Right cardiac atrium (tissue), 5 donors: ENCODE data around the gene PCDHA3. TPM values are rescaled to one million over a fixed set of nuclear protein-coding genes. Genes with fewer than 3 reads are reported as not detected.
"Not testable (repeated sequence)": the region's sequence is repeated elsewhere in the genome, so short reads cannot be mapped to it uniquely, and the experiment has no call there.

ENCODE experiments used
- ATAC-seq, 2 donors: fragments of 200-7000 bp; cut with Tn5 transposase; one replicate each; pipeline versions ENCODE4 v1.8.0 to v1.9.1; 2020; ENCODE audit warnings: moderate library complexity in 2 of 2, mild to moderate bottlenecking in 1 of 2
- DNase-seq, 3 donors: peaks; one replicate each; pipeline ENCODE4 v3.0.0-alpha.2; 2020
- H3K27ac ChIP-seq: one replicate; pipeline ENCODE4 v1.5.1; 2013; ENCODE audit warnings: mild to moderate bottlenecking, low read length, control low read depth, moderate library complexity
- H3K27me3 ChIP-seq: one replicate; pipeline ENCODE4 v1.6.1; 2013; ENCODE audit not compliant: control insufficient read depth, insufficient read depth
- H3K4me1 ChIP-seq: one replicate; pipeline ENCODE4 v1.6.1; 2013; ENCODE audit warnings: low read length; ENCODE audit not compliant: control insufficient read depth, insufficient read depth
- H3K4me3 ChIP-seq: one replicate; pipeline ENCODE4 v1.5.1; 2013; ENCODE audit warnings: low read length, control low read depth
- H3K9me3 ChIP-seq: one replicate; pipeline ENCODE4 v1.6.1; 2013; ENCODE audit warnings: low read length; ENCODE audit not compliant: control insufficient read depth
- WGBS: extraction: QIAGEN DNeasy Blood & Tissue Kit; methylation state at CpG from one replicate; pipeline ENCODE4 v1.1.7; 2013; 5-methylcytosine and 5-hydroxymethylcytosine counted together
- intact Hi-C, 4 donors: fragments of 100-400 bp; cut with DNase I; formaldehyde crosslinking; loops; one replicate each; pipeline versions ENCODE4 v1.11.0 to v1.14.0; 2022 to 2023
- polyA plus RNA-seq: library from polyadenylated mRNA; stranded (reverse); fragments of 200-250 nt; gene quantifications from one replicate; pipeline ENCODE4 v1.2.3, GENCODE V29; 2013
- total RNA-seq, 4 donors: library from RNA; stranded (reverse); fragmentation: NEBNext Ultra II Directional; extraction: Animal tissue kit (Norgen Biotek cat#: 25700); gene quantifications; one replicate each; pipeline ENCODE4 v1.2.1, GENCODE V29; 2021
- donor health status: healthy with polysubstance abuse.
- donor health status: DM: no; HTN: yes; CAD: no.
- donor health status: DM: no; HTN: no; CAD: no.
- donor health status: DM: no; HTN: yes; CAD: no; lungs with severe emphysema.
- donor health status: DM: yes; HTN: yes; CAD: no.

The PCDHA3 gene
- total and polyA plus RNA-seq, 5 donors, result 0.07 to 0.40 (median 0.24) TPM

DNA sequence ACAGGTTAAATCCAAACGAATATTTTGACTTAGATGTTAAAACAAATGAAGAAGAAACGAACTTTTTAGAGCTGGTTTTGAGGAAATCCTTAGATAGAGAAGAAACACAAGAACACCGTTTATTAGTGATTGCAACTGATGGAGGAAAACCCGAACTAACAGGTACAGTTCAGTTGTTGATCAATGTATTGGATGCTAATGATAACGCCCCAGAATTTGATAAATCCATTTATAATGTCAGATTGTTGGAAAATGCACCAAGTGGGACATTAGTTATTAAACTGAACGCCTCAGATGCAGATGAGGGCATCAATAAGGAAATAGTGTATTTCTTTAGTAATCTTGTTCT lies 21.4 kb downstream of the PCDHA3 start:
- DNase-seq, result no peak
- intact Hi-C loops, result no loop called here
- Histone ChIP-seq H3K27me3 (no peaks in the 10 kb centered on the region), H3K27ac (no peak overlapping the region), H3K4me3 (no peak overlapping the region), H3K9me3 (no peaks in the 10 kb centered on the region), H3K4me1 (no peaks in the 10 kb centered on the region)
- 26% methylated on average over 6 of the region's 6 CpGs for WGBS
- ATAC-seq, result no peak

DNA sequence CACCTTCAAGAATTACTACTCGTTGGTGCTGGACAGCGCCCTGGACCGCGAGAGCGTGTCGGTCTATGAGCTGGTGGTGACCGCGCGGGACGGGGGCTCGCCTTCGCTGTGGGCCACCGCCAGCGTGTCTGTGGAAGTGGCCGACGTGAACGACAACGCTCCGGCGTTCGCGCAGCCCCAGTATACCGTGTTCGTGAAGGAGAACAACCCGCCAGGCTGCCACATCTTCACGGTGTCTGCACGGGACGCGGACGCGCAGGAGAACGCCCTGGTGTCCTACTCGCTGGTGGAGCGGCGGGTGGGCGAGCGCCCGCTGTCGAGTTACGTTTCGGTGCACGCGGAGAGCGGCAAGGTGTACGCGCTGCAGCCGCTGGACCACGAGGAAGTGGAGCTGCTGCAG lies 22.1 kb downstream of the PCDHA3 start:
- H3K4me3 ChIP-seq, ATAC-seq, H3K27me3 ChIP-seq, H3K9me3 ChIP-seq, H3K27ac ChIP-seq, intact Hi-C loops, H3K4me1 ChIP-seq: not testable (repeated sequence)
- DNase-seq, result peak in 1 of 3 donors; percentile 40
- 43% methylated on average over 48 of the region's 48 CpGs for WGBS

DNA sequence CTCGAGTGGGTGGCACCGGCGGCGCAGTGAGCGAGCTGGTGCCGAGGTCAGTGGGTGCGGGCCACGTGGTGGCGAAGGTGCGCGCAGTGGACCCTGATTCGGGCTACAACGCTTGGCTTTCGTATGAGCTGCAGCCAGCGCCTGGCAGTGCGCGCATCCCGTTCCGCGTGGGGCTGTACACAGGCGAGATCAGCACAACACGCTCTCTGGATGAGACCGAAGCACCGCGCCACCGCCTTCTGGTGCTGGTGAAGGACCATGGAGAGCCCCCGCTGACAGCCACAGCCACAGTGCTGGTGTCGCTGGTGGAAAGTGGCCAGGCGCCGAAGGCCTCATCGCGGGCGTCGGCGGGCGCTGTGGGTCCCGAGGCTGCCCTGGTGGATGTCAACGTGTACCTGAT lies 22.6 kb downstream of the PCDHA3 start:
- WGBS, result 50% methylated on average over 38 of the region's 38 CpGs
- ATAC-seq (no peak), DNase-seq (no peak)
- Histone ChIP-seq H3K4me3 (no peak overlapping the region), H3K4me1 (no peaks in the 10 kb centered on the region), H3K9me3 (peaks cover 2% of the 10 kb centered on the region), H3K27me3 (no peaks in the 10 kb centered on the region), H3K27ac (no peak overlapping the region)
- intact Hi-C loops, result no loop called here

DNA sequence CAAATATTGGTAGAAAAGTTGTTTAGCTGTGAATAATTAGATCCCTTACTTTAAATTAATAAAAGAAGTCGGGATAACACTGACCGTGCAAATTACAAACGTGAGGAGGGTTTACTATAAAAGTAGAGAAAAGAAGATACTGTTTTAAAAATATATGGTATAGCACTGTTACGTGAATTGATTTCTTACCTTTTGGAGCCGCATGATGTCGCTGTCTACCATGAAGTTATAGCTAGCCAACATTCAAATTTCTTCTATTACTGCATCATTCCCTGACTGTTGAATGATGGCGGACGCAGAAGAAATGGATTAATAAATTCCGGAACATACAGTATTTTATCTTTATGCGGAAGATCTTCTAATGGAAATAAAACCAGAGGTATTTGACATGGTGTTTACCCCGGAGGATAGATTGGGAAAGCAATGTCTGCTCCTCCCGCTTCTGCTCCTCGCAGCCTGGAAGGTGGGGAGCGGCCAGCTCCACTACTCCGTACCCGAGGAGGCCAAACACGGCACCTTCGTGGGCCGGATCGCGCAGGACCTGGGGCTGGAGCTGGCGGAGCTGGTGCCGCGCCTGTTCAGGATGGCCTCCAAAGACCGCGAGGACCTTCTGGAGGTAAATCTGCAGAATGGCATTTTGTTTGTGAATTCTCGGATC lies 27.0 kb downstream of the PCDHA3 start, which contains the start of gene PCDHA6:
Gene PCDHA6 (plus strand): TSS at position 257 of the 658 bp plus-strand sequence. CDS start 132 bp downstream, at position 389.
- Histone ChIP-seq H3K9me3 (peaks cover 2% of the 10 kb centered on the region), H3K27me3 (no peaks in the 10 kb centered on the region), H3K27ac (no peak within 1 kb of the TSS), H3K4me3 (no peak within 1 kb of the TSS), H3K4me1 (no peaks in the 10 kb centered on the region)
- WGBS, result 15% methylated on average over 27 of the region's 27 CpGs
- DNase-seq (no peak), ATAC-seq (no peak)
- intact Hi-C loops, result no loop called here

DNA sequence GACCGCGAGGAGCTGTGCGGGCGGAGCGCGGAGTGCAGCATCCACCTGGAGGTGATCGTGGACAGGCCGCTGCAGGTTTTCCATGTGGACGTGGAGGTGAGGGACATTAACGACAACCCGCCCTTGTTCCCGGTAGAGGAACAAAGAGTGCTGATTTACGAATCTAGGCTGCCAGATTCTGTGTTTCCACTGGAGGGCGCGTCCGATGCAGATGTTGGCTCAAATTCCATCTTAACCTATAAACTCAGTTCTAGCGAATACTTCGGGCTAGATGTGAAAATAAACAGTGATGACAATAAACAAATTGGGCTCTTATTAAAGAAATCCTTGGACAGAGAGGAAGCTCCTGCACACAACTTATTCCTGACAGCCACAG lies 27.5 kb downstream of the PCDHA3 start:
- intact Hi-C loops, result no loop called here
- WGBS, result 17% methylated on average over 18 of the region's 18 CpGs
- ATAC-seq, result no peak
- H3K4me3 ChIP-seq, result no peak overlapping the region
- H3K4me1 ChIP-seq, result no peaks in the 10 kb centered on the region
- no peaks in the 10 kb centered on the region for H3K27me3 ChIP-seq
- no peak overlapping the region for H3K27ac ChIP-seq
- peaks cover 2% of the 10 kb centered on the region for H3K9me3 ChIP-seq
- no peak for DNase-seq

DNA sequence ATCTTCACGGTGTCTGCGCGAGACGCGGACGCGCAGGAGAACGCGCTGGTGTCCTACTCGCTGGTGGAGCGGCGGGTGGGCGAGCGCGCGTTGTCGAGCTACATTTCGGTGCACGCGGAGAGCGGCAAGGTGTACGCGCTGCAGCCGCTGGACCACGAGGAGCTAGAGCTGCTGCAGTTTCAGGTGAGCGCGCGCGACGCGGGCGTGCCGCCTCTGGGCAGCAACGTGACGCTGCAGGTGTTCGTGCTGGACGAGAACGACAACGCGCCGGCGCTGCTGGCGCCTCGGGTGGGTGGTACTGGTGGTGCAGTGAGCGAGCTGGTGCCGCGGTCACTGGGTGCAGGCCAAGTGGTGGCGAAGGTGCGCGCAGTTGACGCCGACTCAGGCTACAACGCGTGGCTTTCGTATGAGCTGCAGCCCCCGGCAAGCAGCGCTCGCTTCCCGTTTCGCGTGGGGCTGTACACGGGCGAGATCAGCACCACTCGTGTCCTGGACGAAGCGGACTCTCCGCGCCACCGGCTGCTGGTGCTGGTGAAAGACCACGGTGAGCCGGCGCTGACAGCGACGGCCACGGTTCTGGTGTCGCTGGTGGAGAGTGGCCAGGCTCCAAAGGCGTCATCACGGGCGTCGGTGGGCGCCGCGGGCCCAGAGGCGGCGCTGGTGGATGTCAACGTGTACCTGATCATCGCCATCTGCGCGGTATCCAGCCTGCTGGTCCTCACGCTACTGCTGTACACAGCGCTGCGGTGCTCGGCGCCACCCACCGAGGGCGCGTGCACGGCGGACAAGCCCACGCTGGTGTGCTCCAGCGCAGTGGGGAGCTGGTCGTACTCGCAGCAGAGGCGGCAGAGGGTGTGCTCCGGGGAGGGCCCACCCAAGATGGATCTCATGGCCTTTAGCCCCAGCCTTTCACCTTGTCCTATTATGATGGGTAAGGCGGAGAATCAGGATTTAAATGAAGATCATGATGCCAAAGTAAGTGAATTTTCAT lies 28.9 kb downstream of the PCDHA3 start:
- H3K27me3 ChIP-seq, H3K4me1 ChIP-seq, H3K4me3 ChIP-seq, intact Hi-C loops, H3K27ac ChIP-seq, H3K9me3 ChIP-seq, DNase-seq, ATAC-seq: not testable (repeated sequence)
- 33% methylated on average over 106 of the region's 106 CpGs for WGBS

DNA sequence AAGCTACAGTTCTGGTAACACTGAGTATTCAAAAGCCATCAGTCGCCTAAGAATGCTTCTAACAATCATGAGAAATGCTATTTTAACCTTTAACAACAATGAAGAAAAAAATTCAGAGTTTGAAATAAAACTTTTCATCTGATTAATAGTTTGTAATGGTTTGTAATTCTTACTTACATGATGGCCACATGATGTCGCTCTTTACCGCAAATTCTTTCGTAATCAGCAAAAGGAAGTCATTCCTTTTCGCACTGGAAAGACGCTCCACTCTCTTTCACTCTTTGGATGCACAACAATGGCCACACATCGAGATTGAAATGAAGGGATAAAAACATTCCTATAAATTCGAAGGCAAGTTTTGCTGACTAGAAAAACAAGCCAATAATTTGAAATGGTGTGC lies 33.1 kb downstream of the PCDHA3 start, which contains the start of gene PCDHA7:
Gene PCDHA7 (plus strand): TSS at position 277 of the 400 bp plus-strand sequence. CDS start 115 bp downstream, at position 392.
- DNase-seq (no peak), ATAC-seq (no peak)
- no peaks in the 10 kb centered on the region for H3K4me1 ChIP-seq
- intact Hi-C loops, result no loop called here
- no peaks in the 10 kb centered on the region for H3K27me3 ChIP-seq
- H3K4me3 ChIP-seq, result no peak within 1 kb of the TSS
- 7% methylated on average over 8 of the region's 8 CpGs for WGBS
- H3K9me3 ChIP-seq, result peaks cover 3% of the 10 kb centered on the region
- H3K27ac ChIP-seq, result no peak within 1 kb of the TSS

DNA sequence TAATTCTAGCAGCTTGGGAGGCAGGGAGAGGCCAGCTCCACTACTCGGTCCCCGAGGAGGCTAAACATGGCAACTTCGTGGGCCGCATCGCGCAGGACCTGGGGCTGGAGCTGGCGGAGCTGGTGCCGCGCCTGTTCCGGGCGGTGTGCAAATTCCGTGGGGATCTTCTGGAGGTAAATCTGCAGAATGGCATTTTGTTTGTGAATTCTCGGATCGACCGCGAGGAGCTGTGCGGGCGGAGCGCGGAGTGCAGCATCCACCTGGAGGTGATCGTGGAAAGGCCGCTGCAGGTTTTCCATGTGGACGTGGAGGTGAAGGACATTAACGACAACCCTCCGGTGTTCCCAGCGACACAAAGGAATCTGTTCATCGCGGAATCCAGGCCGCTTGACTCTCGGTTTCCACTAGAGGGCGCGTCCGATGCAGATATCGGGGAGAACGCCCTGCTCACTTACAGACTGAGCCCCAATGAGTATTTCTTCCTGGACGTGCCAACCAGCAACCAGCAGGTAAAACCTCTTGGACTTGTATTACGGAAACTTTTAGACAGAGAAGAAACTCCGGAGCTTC lies 33.7 kb downstream of the PCDHA3 start:
- H3K4me3 ChIP-seq, H3K4me1 ChIP-seq, DNase-seq, intact Hi-C loops, H3K27me3 ChIP-seq, ATAC-seq, H3K27ac ChIP-seq, H3K9me3 ChIP-seq: not testable (repeated sequence)
- 17% methylated on average over 26 of the region's 38 CpGs for WGBS

DNA sequence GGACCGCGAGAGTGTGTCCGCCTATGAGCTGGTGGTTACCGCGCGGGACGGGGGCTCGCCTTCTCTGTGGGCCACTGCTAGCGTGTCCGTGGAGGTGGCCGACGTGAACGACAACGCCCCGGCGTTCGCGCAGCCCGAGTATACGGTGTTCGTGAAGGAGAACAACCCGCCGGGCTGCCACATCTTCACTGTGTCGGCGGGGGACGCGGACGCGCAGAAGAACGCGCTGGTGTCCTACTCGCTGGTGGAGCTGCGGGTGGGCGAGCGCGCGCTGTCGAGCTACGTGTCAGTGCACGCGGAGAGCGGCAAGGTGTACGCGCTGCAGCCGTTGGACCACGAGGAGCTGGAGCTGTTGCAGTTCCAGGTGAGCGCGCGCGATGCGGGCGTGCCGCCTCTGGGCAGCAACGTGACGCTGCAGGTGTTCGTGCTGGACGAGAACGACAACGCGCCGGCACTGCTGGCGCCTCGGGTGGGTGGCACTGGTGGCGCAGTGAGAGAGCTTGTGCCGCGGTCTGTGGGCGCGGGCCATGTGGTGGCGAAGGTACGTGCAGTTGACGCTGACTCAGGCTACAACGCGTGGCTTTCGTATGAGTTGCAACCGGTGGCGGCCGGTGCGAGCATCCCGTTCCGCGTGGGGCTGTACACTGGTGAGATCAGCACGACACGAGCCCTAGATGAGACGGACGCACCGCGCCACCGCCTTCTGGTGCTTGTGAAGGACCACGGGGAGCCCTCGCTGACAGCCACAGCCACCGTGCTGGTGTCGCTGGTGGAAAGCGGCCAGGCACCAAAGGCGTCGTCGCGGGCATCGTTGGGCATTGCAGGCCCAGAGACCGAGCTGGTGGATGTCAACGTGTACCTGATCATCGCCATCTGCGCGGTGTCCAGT lies 35.0 kb downstream of the PCDHA3 start:
- 33% methylated on average over 103 of the region's 103 CpGs for WGBS

More for the DNA sequence above, 35.0 kb downstream of the PCDHA3 start:
- DNase-seq, result peak in 1 of 3 donors; percentile 55
- Histone ChIP-seq H3K4me3 (no peak overlapping the region), H3K9me3 (peaks cover 3% of the 10 kb centered on the region), H3K27me3 (peaks cover under 1% of the 10 kb centered on the region), H3K4me1 (no peaks in the 10 kb centered on the region), H3K27ac (no peak overlapping the region)
- intact Hi-C loops, result no loop called here
- no peak for ATAC-seq
